HG03045 (cell line): ENCODE measurements around the gene NAA40.

Experiments used
- ATAC-seq: cut with Tn5 transposase; IDR thresholded peaks from one replicate; pipeline ENCODE4 v1.9.1; 2021; ENCODE audit warnings: mild to moderate bottlenecking, moderate library complexity; ENCODE audit not compliant: unreplicated experiment

Gene NAA40

GRCh38 chr11:63938479-63939396, at the start of gene NAA40:
Gene NAA40 (plus strand): TSS chr11:63939002. CDS start chr11:63939097, 95 bp downstream.
- peak; percentile 90 for ATAC-seq

- no peak for ATAC-seq
Measured at GRCh38 chr11:63889344-63889743, 49.5 kb upstream of the NAA40 start.

- ATAC-seq: no peak
Measured at GRCh38 chr11:63890368-63890767, 48.4 kb upstream of the NAA40 start.

GRCh38 chr11:63892228-63892627, 46.6 kb upstream of the NAA40 start:
- no peak for ATAC-seq

- no peak for ATAC-seq
Measured at GRCh38 chr11:63893355-63893754, 45.4 kb upstream of the NAA40 start.

- ATAC-seq: no peak
Measured at GRCh38 chr11:63896071-63896470, 42.7 kb upstream of the NAA40 start.

- no peak for ATAC-seq
Measured at GRCh38 chr11:63897459-63898146, 41.2 kb upstream of the NAA40 start.

GRCh38 chr11:63901660-63902059, 37.1 kb upstream of the NAA40 start:
- no peak for ATAC-seq

- ATAC-seq: no peak
Measured at GRCh38 chr11:63903884-63904283, 34.9 kb upstream of the NAA40 start.

GRCh38 chr11:63904743-63905142, 34.1 kb upstream of the NAA40 start:
- no peak for ATAC-seq

- no peak for ATAC-seq
Measured at GRCh38 chr11:63905179-63905578, 33.6 kb upstream of the NAA40 start.

GRCh38 chr11:63906087-63906486, 32.7 kb upstream of the NAA40 start:
- no peak for ATAC-seq

- ATAC-seq: no peak
Measured at GRCh38 chr11:63906585-63906984, 32.2 kb upstream of the NAA40 start.

- no peak for ATAC-seq
Measured at GRCh38 chr11:63907063-63907462, 31.7 kb upstream of the NAA40 start.

- no peak for ATAC-seq
Measured at GRCh38 chr11:63907808-63908530, 30.8 kb upstream of the NAA40 start.

- no peak for ATAC-seq
Measured at GRCh38 chr11:63908631-63909401, 30.0 kb upstream of the NAA40 start.

- no peak for ATAC-seq
Measured at GRCh38 chr11:63909591-63910506, 29.0 kb upstream of the NAA40 start.

- no peak for ATAC-seq
Measured at GRCh38 chr11:63910675-63911074, 28.1 kb upstream of the NAA40 start.

- ATAC-seq: no peak
Measured at GRCh38 chr11:63911440-63911839, 27.4 kb upstream of the NAA40 start.

- no peak for ATAC-seq
Measured at GRCh38 chr11:63911876-63912275, 26.9 kb upstream of the NAA40 start.
